Hepatocyte (in vitro differentiated cells): ENCODE results near the gene KANSL3. TPM values are rescaled to one million over a fixed set of nuclear protein-coding genes. Genes with fewer than 3 reads are reported as not detected.
A peak's percentile ranks its signal among the peaks of the same experiment; 100 is the strongest.

Experiments
- DNase-seq: peaks from one replicate; pipeline ENCODE4 v3.0.0-alpha.2; 2016; ENCODE audit warnings: low spot score
- H2AFZ ChIP-seq: fragments of 200-600 bp; sonication (generic); 2 replicates; pipeline ENCODE4 v1.6.0; 2016; ENCODE audit warnings: antibody characterized with exemption, mild to moderate bottlenecking
- H3K27ac ChIP-seq: fragments of 200-600 bp; sonication (generic); 2 replicates; pipeline ENCODE4 v1.5.1; 2016; ENCODE audit warnings: mild to moderate bottlenecking
- H3K27me3 ChIP-seq: fragments of 200-600 bp; sonication (generic); 2 replicates; pipeline ENCODE4 v1.6.1; 2016
- H3K36me3 ChIP-seq: fragments of 200-600 bp; sonication (generic); replicated peaks from 2 replicates; pipeline ENCODE4 v1.5.1; 2016; ENCODE audit warnings: low read depth; ENCODE audit not compliant: insufficient read depth
- H3K4me1 ChIP-seq: fragments of 200-600 bp; sonication (generic); 2 replicates; pipeline ENCODE4 v1.5.1; 2016; ENCODE audit warnings: mild to moderate bottlenecking, moderate library complexity; ENCODE audit not compliant: insufficient read depth
- H3K4me2 ChIP-seq: fragments of 200-600 bp; sonication (generic); 2 replicates; pipeline ENCODE4 v1.6.0; 2016
- H3K4me3 ChIP-seq: fragments of 200-600 bp; sonication (generic); 2 replicates; pipeline ENCODE4 v1.5.1; 2016; ENCODE audit warnings: mild to moderate bottlenecking
- H3K79me2 ChIP-seq: fragments of 200-600 bp; sonication (generic); 2 replicates; pipeline ENCODE4 v1.6.0; 2017; ENCODE audit warnings: mild to moderate bottlenecking
- H3K9me2 ChIP-seq: fragments of 200-600 bp; sonication (generic); replicated peaks from 2 replicates; pipeline ENCODE4 v1.6.0; 2017; ENCODE audit warnings: mild to moderate bottlenecking; ENCODE audit not compliant: insufficient read depth
- H3K9me3 ChIP-seq: fragments of 200-600 bp; sonication (generic); 2 replicates; pipeline ENCODE4 v1.5.1; 2016; ENCODE audit warnings: low read depth, mild to moderate bottlenecking
- H4K20me1 ChIP-seq: fragments of 200-600 bp; sonication (generic); 2 replicates; pipeline ENCODE4 v1.6.0; 2016; ENCODE audit warnings: mild to moderate bottlenecking; ENCODE audit not compliant: insufficient read depth, poor library complexity, severe bottlenecking
- EZH2 ChIP-seq: fragments of 200-600 bp; sonication (generic); IDR thresholded peaks from 2 replicates; pipeline ENCODE4 v1.6.1; 2016; ENCODE audit warnings: antibody characterized with exemption, mild to moderate bottlenecking, borderline replicate concordance
- EZH2phosphoT487 ChIP-seq: fragments of 200-600 bp; sonication (generic); IDR thresholded peaks from one replicate; pipeline ENCODE4 v1.6.1; 2018; ENCODE audit warnings: antibody characterized with exemption, mild to moderate bottlenecking, low read depth, moderate library complexity; ENCODE audit not compliant: unreplicated experiment, severe bottlenecking
- WGBS: methylation state at CpG from one replicate; pipeline ENCODE4 v1.1.6; 2016; ENCODE audit warnings: low lambda C conversion rate; ENCODE audit errors: missing lambda C conversion rate; 5-methylcytosine and 5-hydroxymethylcytosine counted together
- polyA plus RNA-seq: library from polyadenylated mRNA; unstranded; fragments of >200 nt; fragmentation: Nextera tagmentation; extraction: Ambion mirVana; gene quantifications from 2 replicates; pipeline ENCODE4 v1.2.1, GENCODE V29; 2016
- total RNA-seq: library from RNA; depleted of rRNA; stranded (reverse); fragments of >200 nt; gene quantifications from 2 replicates; pipeline ENCODE4 v1.2.3, GENCODE V29; 2014
- TF ChIP-seq, protein P1 (sequence below): fragments of 200-600 bp; sonication (generic); IDR thresholded peaks from 2 replicates; pipeline ENCODE4 v1.5.1; 2016; ENCODE audit warnings: antibody characterized with exemption, mild to moderate bottlenecking; ENCODE audit not compliant: poor library complexity

The KANSL3 gene
- total and polyA plus RNA-seq, 2 experiments from 2014 or later, result 18.4 to 26.7 TPM

DNA sequence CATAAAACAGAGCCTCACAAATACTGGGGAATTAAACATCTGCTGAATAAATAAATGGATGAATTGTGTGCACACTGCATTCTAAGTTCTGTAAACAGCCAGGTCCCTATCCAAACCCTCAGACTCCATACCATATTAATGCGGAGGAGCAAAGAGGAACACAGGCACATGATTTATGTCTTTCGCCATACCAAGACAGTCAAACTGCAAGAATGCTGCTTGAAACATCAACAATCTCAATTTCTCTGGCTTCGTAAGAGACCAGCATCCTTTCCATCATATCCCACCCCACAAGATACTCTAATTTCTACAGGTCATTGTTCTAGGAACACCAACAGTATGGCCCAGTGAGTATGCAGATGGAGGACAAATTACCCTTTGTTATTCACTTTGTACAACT lies 15.0 kb downstream of the KANSL3 start:
- Histone ChIP-seq H3K27ac (peak overlapping the region; percentile 15), H3K4me2 (no peak overlapping the region), H3K4me3 (no peak overlapping the region), H3K79me2 (peaks cover 56% of the 10 kb centered on the region), H3K27me3 (no peaks in the 10 kb centered on the region), H3K9me3 (no peaks in the 10 kb centered on the region), H3K9me2 (no peaks in the 10 kb centered on the region), H2AFZ (no peak overlapping the region), H3K36me3 (no peaks in the 10 kb centered on the region), H4K20me1 (no peaks in the 10 kb centered on the region), H3K4me1 (no peaks in the 10 kb centered on the region)
- TF ChIP-seq, protein P1, sequence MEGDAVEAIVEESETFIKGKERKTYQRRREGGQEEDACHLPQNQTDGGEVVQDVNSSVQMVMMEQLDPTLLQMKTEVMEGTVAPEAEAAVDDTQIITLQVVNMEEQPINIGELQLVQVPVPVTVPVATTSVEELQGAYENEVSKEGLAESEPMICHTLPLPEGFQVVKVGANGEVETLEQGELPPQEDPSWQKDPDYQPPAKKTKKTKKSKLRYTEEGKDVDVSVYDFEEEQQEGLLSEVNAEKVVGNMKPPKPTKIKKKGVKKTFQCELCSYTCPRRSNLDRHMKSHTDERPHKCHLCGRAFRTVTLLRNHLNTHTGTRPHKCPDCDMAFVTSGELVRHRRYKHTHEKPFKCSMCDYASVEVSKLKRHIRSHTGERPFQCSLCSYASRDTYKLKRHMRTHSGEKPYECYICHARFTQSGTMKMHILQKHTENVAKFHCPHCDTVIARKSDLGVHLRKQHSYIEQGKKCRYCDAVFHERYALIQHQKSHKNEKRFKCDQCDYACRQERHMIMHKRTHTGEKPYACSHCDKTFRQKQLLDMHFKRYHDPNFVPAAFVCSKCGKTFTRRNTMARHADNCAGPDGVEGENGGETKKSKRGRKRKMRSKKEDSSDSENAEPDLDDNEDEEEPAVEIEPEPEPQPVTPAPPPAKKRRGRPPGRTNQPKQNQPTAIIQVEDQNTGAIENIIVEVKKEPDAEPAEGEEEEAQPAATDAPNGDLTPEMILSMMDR, result no peak
- no peak for TF ChIP-seq EZH2
- no peak for TF ChIP-seq EZH2phosphoT487
- 91% methylated on average over 3 of the region's 3 CpGs for WGBS
- DNase-seq, result no peak

DNA sequence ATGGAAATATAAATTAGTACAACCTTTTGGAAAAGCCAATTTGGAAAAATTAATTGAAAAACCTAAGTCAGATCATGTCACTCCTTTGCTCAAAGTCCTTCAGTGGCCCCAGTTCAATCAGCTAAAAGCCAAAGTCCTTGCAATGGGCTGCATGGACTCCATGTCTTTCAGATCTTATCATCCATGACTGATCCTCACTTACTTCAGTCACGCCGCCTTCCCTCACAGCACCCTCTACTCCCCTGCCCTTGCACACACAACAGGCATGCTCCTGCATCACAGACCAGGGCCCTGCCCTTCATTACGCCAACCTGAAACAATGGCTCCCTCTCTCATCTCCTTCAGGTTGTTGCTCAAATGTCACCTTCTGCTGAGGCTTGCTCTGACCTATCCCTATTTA lies 15.6 kb downstream of the KANSL3 start:
- no peaks in the 10 kb centered on the region for H3K9me3 ChIP-seq
- peak overlapping the region; percentile 15 for H3K27ac ChIP-seq
- TF ChIP-seq EZH2 (no peak), EZH2phosphoT487 (no peak)
- TF ChIP-seq, protein P1, result no peak
- H3K4me2 ChIP-seq, result no peak overlapping the region
- no peaks in the 10 kb centered on the region for H3K9me2 ChIP-seq
- DNase-seq, result no peak
- H3K27me3 ChIP-seq, result no peaks in the 10 kb centered on the region
- WGBS, result 92% methylated on average over 3 of the region's 3 CpGs
- H2AFZ ChIP-seq, result no peak overlapping the region
- no peaks in the 10 kb centered on the region for H3K36me3 ChIP-seq
- H3K4me3 ChIP-seq, result no peak overlapping the region
- no peaks in the 10 kb centered on the region for H4K20me1 ChIP-seq
- H3K79me2 ChIP-seq, result peaks cover 51% of the 10 kb centered on the region
- H3K4me1 ChIP-seq, result no peaks in the 10 kb centered on the region

DNA sequence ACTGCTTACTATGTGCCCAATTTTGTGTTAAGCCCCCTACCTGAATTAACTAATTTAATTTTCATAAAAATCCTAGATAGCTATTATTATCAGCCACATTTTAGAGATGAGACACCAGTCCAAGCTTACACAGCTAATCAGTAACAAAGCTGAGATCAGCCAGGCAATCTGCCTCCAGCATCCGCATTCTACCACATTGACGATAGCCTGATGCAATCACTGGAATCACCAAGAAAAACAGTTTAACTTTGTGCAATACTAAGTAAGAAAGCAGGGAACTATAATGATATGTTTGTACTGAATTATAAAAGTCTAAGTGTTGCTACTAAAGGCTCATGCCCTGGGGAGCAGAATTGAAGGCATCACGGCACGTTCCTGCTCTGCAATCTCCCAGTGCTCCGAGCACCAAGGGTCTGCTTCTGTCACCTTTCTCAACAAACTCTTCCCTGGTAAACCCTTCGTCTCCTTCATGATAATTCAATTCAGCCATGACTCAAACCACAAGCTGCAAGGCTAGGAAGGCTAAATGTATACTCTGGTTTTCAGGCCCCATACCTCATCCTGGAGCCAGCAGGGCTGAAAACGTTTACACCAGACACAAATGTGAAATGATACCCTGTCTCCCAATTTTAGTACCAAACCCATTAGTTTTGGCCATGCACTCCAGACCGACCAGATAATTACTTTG lies 19.4 kb downstream of the KANSL3 start:
- no peaks in the 10 kb centered on the region for H3K27me3 ChIP-seq
- no peaks in the 10 kb centered on the region for H4K20me1 ChIP-seq
- no peaks in the 10 kb centered on the region for H3K36me3 ChIP-seq
- H3K27ac ChIP-seq, result peak overlapping the region; percentile 52
- no peak overlapping the region for H3K4me3 ChIP-seq
- TF ChIP-seq, protein P1, result no peak
- no peak for TF ChIP-seq EZH2phosphoT487
- TF ChIP-seq EZH2, result no peak
- no peaks in the 10 kb centered on the region for H3K9me3 ChIP-seq
- no peaks in the 10 kb centered on the region for H3K9me2 ChIP-seq
- H3K79me2 ChIP-seq, result peaks cover 26% of the 10 kb centered on the region
- no peak overlapping the region for H2AFZ ChIP-seq
- 82% methylated on average over 8 of the region's 8 CpGs for WGBS
- H3K4me2 ChIP-seq, result no peak overlapping the region
- no peaks in the 10 kb centered on the region for H3K4me1 ChIP-seq
- no peak for DNase-seq

DNA sequence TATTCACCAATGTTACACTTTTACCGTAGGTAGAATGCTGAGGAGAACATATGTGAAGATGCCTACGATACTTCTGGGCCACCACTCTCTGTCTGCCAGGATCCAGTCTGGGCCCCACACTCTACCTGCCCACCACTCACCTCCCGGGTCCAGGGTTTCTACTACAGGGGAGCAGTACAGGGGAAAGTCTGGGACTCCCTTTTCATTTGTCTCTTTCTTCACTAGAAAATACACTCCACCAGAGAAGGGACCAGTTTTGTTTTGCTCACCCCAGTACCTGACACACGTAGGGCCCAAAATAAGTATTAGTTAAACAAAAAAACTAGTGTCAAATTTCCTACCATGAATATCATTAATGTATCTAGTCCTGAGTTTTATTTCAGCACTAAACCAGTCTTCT lies 21.1 kb downstream of the KANSL3 start:
- no peaks in the 10 kb centered on the region for H3K4me1 ChIP-seq
- H3K4me3 ChIP-seq, result no peak overlapping the region
- no peak for DNase-seq
- no peak overlapping the region for H3K4me2 ChIP-seq
- no peaks in the 10 kb centered on the region for H3K36me3 ChIP-seq
- TF ChIP-seq EZH2phosphoT487 (no peak), EZH2 (no peak)
- TF ChIP-seq, protein P1, result no peak
- peaks cover 20% of the 10 kb centered on the region for H3K79me2 ChIP-seq
- H3K27me3 ChIP-seq, result no peaks in the 10 kb centered on the region
- H4K20me1 ChIP-seq, result no peaks in the 10 kb centered on the region
- H2AFZ ChIP-seq, result no peak overlapping the region
- no peaks in the 10 kb centered on the region for H3K9me2 ChIP-seq
- no peak overlapping the region for H3K27ac ChIP-seq
- WGBS, result 96% methylated on average over 4 of the region's 4 CpGs
- no peaks in the 10 kb centered on the region for H3K9me3 ChIP-seq
